OCI-LY1 (cell line): ENCODE measurements around the gene AASS.

Experiments used
- H2AFZ ChIP-seq: fragments of 200-600 bp; sonication (generic), shearing (Covaris generic); 2 replicates; pipeline ENCODE4 v1.6.0; 2014; ENCODE audit warnings: antibody characterized with exemption, mild to moderate bottlenecking, low read length
- H3F3A ChIP-seq: fragments of 200-600 bp; sonication (generic), shearing (Covaris generic); 2 replicates; pipeline ENCODE4 v1.6.0; 2014; ENCODE audit warnings: mild to moderate bottlenecking, antibody characterized with exemption, low read length, moderate library complexity; ENCODE audit not compliant: insufficient read depth
- H3K27ac ChIP-seq: fragments of 200-600 bp; sonication (generic); 2 replicates; pipeline ENCODE4 v1.5.1; 2014; ENCODE audit warnings: low read length, mixed run types, mild to moderate bottlenecking, low read depth; ENCODE audit not compliant: poor library complexity, severe bottlenecking
- H3K27me3 ChIP-seq: fragments of 200-600 bp; sonication (generic); 2 replicates; pipeline ENCODE4 v1.6.0; 2014; ENCODE audit warnings: antibody characterized with exemption, mild to moderate bottlenecking, low read length, moderate library complexity; ENCODE audit not compliant: insufficient read depth
- H3K36me3 ChIP-seq: fragments of 200-600 bp; sonication (generic); 2 replicates; pipeline ENCODE4 v1.6.1; 2014; ENCODE audit warnings: mild to moderate bottlenecking, antibody characterized with exemption, low read length, moderate library complexity, mixed read lengths; ENCODE audit not compliant: insufficient read depth
- H3K4me1 ChIP-seq: fragments of 200-600 bp; sonication (generic); 2 replicates; pipeline ENCODE4 v1.5.1; 2014; ENCODE audit warnings: mild to moderate bottlenecking, low read length, moderate library complexity; ENCODE audit not compliant: insufficient read depth, severe bottlenecking
- H3K4me2 ChIP-seq: fragments of 200-600 bp; sonication (generic), shearing (Covaris generic); 2 replicates; pipeline ENCODE4 v1.6.1; 2014; ENCODE audit warnings: low read length
- H3K4me3 ChIP-seq: fragments of 200-600 bp; sonication (generic); 2 replicates; pipeline ENCODE4 v1.5.1; 2014; ENCODE audit warnings: low read length, low read depth, mild to moderate bottlenecking, mixed read lengths; ENCODE audit not compliant: poor library complexity, severe bottlenecking
- H3K79me2 ChIP-seq: fragments of 200-600 bp; shearing (Covaris generic); 2 replicates; pipeline ENCODE4 v1.6.1; 2016; ENCODE audit warnings: mixed run types, low read length, mixed read lengths; ENCODE audit not compliant: insufficient read depth
- H3K9ac ChIP-seq: fragments of 200-600 bp; sonication (generic), shearing (Covaris generic); 2 replicates; pipeline ENCODE4 v1.6.1; 2014; ENCODE audit warnings: mild to moderate bottlenecking, low read length, mixed read lengths
- H3K9me2 ChIP-seq: fragments of 200-600 bp; sonication (generic), shearing (Covaris generic); 2 replicates; pipeline ENCODE4 v1.6.1; 2014; ENCODE audit warnings: low read depth, mild to moderate bottlenecking, low read length, mixed read lengths
- H3K9me3 ChIP-seq: fragments of 200-600 bp; shearing (Covaris generic); 2 replicates; pipeline ENCODE4 v1.6.1; 2014; ENCODE audit warnings: low read length, mixed read lengths
- H4K20me1 ChIP-seq: fragments of 200-600 bp; sonication (generic), shearing (Covaris generic); 2 replicates; pipeline ENCODE4 v1.6.0; 2016; ENCODE audit warnings: mild to moderate bottlenecking, low read length; ENCODE audit not compliant: insufficient read depth
- EZH2 ChIP-seq: fragments of 200-600 bp; sonication (generic), shearing (Covaris generic); IDR thresholded peaks from 2 replicates; pipeline ENCODE4 v1.8.0; 2017; ENCODE audit warnings: borderline replicate concordance, mixed run types, mild to moderate bottlenecking, antibody characterized with exemption, low read length, moderate library complexity, mixed read lengths
- TF ChIP-seq, protein P1 (sequence below): fragments of 200-600 bp; sonication (generic), shearing (Covaris generic); IDR thresholded peaks from 2 replicates; pipeline ENCODE4 v1.5.1; 2017; ENCODE audit warnings: mild to moderate bottlenecking, antibody characterized with exemption, low read length, moderate library complexity, mixed read lengths

AASS gene

GRCh38 chr7:122027058-122027457, 117.0 kb downstream of the AASS start:
- no peaks in the 10 kb centered on the region for H3K4me1 ChIP-seq
- no peaks in the 10 kb centered on the region for H3K27me3 ChIP-seq
- H3K27ac ChIP-seq = no peak overlapping the region
- no peaks in the 10 kb centered on the region for H3K36me3 ChIP-seq
- no peak overlapping the region for H3K4me2 ChIP-seq
- no peaks in the 10 kb centered on the region for H3K9me2 ChIP-seq
- H2AFZ ChIP-seq = no peak overlapping the region
- no peaks in the 10 kb centered on the region for H4K20me1 ChIP-seq
- no peak overlapping the region for H3K4me3 ChIP-seq
- H3K9me3 ChIP-seq = no peaks in the 10 kb centered on the region
- no peak overlapping the region for H3K9ac ChIP-seq
- no peaks in the 10 kb centered on the region for H3F3A ChIP-seq
- no peaks in the 10 kb centered on the region for H3K79me2 ChIP-seq
- TF ChIP-seq, protein P1, sequence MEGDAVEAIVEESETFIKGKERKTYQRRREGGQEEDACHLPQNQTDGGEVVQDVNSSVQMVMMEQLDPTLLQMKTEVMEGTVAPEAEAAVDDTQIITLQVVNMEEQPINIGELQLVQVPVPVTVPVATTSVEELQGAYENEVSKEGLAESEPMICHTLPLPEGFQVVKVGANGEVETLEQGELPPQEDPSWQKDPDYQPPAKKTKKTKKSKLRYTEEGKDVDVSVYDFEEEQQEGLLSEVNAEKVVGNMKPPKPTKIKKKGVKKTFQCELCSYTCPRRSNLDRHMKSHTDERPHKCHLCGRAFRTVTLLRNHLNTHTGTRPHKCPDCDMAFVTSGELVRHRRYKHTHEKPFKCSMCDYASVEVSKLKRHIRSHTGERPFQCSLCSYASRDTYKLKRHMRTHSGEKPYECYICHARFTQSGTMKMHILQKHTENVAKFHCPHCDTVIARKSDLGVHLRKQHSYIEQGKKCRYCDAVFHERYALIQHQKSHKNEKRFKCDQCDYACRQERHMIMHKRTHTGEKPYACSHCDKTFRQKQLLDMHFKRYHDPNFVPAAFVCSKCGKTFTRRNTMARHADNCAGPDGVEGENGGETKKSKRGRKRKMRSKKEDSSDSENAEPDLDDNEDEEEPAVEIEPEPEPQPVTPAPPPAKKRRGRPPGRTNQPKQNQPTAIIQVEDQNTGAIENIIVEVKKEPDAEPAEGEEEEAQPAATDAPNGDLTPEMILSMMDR = no peak
- TF ChIP-seq EZH2 = no peak
